Measurements from ENCODE around the gene GPR143.

GPR143 gene

GRCh38 chrX:9767375-9767774 is 1.7 kb upstream of the GPR143 start:
- DNase-seq = no peak

- DNase-seq = no peak
These were observed 443 bp downstream of the GPR143 start for GRCh38 chrX:9765072-9765736.

DNA sequence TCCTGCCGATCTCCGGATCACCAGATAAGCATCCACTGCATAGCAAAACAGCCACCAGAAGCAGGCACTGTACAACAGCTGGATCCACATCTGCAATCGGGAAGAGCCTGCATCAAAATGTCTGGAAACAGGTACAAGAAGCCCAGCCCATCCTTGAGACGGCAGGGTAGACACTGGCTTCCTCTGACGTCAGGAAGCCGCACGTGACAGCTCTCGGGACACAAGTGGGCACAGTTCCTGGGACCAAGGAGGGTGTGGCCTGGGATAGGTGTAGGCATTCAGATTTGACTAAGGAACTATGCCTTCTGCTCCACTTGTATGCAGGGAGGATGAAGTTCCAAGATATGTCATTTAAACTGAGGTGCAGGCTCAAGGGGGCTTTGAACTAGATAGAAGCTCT is 6.3 kb downstream of the GPR143 start:
- no peak for DNase-seq

- DNase-seq = no peak
These were observed 7.5 kb downstream of the GPR143 start for GRCh38 chrX:9758021-9758638.

GRCh38 chrX:9757366-9757765 is 8.3 kb downstream of the GPR143 start:
- DNase-seq = no peak

DNA sequence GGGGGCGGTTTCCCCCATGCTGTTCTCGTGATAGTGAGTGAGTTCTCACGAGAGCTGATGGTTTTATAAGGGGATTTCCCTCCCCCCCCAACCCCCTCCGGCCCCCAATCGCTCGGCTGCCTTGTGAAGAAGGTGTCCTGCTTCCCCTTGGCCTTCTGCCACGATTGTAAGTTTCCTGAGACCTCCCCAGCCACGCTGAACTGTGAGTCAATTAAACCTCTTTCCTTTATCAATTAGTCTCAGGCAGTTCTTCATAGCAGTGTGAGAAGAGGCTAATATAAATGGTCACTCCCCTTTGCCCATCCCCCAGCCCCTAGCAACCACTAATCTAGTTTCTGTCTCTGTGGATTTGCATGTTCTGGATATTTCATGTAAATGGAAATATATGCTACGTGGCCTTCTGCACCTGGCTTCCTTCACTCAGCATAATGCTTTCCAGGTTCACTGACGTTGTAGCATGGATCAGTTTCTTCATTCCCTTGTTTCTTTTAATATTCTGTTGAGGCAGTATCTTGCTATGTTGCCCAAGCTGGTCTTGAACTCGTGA is 16.4 kb downstream of the GPR143 start:
- DNase-seq = no peak

- no peak for DNase-seq
These were observed 18.0 kb downstream of the GPR143 start for GRCh38 chrX:9747644-9748043.

DNA sequence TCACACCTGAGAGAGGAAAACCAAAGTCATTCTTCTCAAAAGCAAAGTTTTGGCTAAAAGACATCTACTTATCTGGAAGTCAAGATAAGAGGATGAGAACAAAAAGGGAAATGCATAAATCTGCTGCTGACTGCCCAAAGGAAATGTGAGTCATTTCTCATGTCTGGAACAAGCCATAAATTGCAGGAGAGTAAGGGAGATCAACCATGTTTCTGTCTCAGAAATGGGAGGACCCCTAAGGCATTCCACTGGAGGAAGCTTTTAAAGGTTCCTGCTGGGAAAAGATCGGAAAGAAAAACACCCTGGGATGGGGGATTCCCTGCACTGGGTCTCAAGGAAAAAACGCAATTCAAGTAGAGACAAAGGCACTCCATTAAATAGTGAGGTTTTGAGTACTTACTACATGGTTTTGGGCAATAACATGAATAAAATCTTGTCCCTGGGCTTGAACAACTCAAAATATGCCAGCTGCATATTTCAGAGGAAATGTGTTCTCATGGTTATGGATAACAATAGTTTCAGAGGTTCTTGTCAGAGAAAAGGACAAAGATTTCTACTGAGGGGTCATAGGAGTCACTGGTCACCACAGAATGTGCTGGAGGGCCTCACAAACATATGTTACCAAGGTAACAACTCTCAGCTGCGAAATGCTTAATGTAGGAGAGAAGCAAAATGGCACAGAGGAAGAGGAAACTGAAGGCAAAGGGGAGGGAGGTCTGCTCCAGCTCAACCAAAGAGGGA is 19.3 kb downstream of the GPR143 start:
- no peak for DNase-seq

DNA sequence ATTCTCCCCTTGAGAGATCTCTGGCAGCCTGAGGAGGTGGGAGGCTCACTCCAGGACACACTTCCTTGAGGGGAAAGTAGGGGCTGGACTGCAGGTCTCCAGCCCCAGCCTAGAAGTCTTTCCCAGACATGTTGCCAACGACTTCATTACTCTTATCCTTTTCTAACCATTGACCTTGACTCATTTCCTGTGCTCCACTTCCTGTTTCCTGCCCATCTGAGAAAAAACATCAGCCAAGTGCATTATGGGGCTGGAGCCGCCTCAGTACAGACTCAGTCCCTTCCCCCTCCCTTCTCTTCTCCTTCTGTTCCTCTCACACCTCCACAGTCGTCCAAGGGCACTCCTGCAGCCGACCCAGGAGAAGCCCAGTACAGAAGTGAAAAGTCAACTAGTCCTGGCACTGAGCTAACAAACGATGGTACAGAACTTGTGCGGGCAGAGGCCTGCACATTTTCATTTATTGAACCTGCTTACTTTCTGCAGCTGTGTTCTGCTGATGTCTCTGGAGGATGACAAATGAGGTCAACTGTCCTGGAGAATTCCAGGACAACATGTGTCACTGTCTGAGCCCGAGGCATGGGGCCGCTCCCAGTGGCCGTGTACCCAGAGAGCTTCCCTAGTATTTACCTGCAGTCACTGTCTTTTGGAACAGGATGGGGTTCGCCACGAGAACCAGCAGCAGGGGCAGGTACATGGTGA is 20.1 kb downstream of the GPR143 start:
- DNase-seq = no peak

GRCh38 chrX:9739130-9739529 is 26.5 kb downstream of the GPR143 start:
- DNase-seq = no peak

DNA sequence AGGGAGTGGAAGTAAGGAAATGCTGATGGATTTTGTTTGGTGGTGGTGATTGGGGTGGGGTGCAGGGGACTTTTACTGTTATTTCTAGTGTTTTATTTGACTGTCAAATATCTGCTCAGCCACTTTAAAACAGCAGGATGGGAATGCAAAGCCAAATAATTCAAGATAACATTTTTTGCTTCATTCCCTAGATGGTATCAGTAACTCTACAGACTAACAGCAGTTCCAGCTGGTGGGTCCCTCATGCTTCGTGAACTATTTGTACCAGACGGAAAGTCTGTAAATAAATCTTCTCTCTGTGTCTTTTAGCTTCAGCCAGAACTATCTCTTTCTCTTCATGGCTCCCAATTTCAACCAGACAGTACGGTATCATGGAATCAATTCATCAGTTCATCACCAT is 27.5 kb downstream of the GPR143 start:
- no peak for DNase-seq

DNA sequence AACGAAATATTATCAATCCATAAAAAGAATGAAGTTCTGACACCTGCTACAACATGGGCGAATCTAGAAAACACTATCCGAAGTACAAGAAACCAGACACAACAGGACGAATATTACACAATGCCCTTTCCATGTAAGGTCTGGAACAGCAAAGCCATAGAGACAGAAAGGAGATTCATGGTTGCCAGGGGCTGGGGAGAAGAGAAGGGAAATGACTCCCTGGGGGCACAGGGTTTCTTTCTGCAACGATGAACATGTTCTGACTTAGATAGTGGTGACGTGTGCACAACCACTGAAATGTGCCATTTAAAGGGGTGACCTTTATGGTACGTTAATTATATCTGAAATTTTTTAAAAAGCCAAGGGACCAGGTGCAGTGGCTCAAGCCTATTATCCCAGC is 28.3 kb downstream of the GPR143 start:
- no peak for DNase-seq

DNA sequence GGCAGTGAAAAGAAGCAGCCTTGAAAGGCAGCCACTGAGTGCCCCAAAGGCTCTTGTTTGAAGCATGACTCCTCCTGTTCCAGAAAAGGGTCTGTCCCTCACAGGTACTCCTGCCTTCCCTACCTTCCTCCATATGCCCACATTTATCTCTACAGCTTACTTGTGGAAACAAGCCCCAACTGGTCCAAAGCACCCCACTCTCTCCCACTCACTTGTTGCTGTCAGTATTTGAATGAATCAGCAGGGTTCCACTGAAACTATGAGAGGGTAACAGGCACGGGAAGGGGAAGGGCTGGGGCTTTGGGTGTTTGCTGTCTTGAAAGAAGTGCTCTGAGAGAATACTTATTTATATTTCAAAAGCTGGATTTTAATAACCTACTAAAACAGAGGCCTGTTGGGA is 34.9 kb downstream of the GPR143 start:
- DNase-seq = no peak

GRCh38 chrX:9730078-9730477 is 35.6 kb downstream of the GPR143 start:
- DNase-seq = no peak

DNA sequence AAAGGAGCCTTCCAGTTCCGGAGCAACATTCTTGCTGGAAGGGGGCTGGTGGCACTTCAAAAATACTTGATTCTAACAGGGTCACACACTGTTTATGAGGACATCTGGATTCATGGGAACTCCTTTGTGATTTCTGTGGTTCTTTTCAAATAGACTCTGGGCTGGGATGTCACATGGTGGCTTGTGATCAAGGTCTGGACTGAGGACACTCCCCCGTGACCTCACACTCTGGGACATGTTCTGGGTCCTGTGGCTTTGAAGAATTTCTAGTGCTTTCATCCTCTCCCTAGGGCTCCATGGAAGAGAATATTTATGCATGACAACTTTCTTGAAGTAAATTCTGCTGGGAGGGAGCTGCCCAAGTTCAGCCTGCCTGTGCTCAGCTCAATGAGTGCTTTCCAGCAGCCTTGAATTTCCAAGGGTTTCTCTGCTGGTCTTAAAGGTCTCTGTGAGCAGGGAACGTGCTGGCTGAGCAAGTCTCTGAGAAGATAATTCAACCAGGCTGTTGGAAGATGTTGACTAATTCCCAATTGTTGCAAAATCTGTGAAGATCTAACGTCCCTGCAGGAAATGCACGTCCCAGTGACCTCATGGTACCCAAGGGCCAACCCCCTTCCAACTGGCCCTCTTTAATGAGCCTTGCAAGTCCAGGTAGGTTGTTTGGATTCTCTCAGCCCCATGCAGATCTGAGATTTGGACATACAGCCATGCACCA is 36.3 kb downstream of the GPR143 start:
- DNase-seq = no peak

DNA sequence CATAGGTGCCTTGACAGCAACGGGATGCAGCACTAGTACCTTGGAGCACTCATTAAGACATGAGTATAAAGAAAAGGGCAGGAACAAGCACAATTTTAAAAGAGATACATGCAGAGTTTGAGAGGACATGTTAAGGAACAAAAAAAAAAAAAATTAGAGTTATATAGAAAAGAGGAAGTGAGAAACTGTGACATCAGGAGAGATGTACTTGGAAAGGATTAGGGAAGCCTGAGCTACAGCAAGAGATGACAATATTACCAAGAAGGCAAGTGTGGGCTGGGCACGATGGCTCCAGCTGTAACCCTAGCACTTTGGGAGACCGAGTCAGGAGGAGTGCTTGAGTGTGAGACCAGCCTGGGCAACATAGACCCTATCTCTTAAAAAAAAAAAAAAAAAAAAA is 37.4 kb downstream of the GPR143 start:
- no peak for DNase-seq

GRCh38 chrX:9724711-9725110 is 40.9 kb downstream of the GPR143 start:
- no peak for DNase-seq

- no peak for DNase-seq
These were observed 48.3 kb downstream of the GPR143 start for GRCh38 chrX:9717376-9717775.

GRCh38 chrX:9710332-9710731 is 55.3 kb downstream of the GPR143 start:
- DNase-seq = no peak

GRCh38 chrX:9708923-9709553 is 56.6 kb downstream of the GPR143 start:
- peak; percentile 71 for DNase-seq

DNA sequence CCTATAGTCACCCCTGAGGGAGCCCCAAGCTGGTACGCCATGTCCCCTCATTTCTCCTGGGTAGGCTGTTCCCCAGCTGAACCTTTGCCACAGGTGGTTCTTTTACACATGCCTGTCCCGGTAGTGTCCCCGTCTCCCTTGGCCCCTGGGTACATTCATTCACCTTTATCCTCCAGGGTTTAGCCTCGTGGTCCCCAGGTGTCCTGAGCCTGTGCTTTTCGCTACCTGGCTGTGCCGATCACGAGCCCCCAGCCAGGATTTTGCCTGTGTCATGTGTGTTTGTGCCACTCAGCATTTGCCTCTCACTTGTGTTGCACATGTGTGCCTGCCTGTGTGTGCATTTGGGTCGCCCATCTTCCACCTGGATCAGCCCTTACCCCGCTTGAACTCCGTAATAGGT is 57.6 kb downstream of the GPR143 start:
- DNase-seq = no peak

All from CD4-positive, alpha-beta T cell treated with Interleukin-21 for 1 hour (primary cell).